ENCODE measurements around the gene MAPK1. TPM values are rescaled to one million over a fixed set of nuclear protein-coding genes. Genes with fewer than 3 reads are reported as not detected.

The MAPK1 gene
- total RNA-seq, 1 experiment from 2014 or later, result 139 TPM

GRCh38 chr22:21904250-21904789 is 36.9 kb upstream of the MAPK1 start:
- intact Hi-C loops (cut with micrococcal nuclease; ENCODE audit: unreplicated experiment), result no loop called here
- no peaks in the 10 kb centered on the region for H3K9me3 ChIP-seq (ENCODE audit: low read depth, low read length, poor library complexity, severe bottlenecking)
- DNase-seq (ENCODE audit: low spot score), result no peak
- no peak for TF ChIP-seq EZH2 (IDR thresholded peaks at IDR 0.05; ENCODE audit: borderline replicate concordance, low read depth, low read length, poor library complexity, severe bottlenecking)
- TF ChIP-seq CTCF (conservative IDR thresholded peaks at IDR 0.05; ENCODE audit: low read depth, low read length), result no peak
- H3K27me3 ChIP-seq (replicated peaks; ENCODE audit: insufficient read depth, low read depth, low read length, poor library complexity), result no peaks in the 10 kb centered on the region
- no peaks in the 10 kb centered on the region for H3K36me3 ChIP-seq (ENCODE audit: insufficient read depth, low read length, poor library complexity, severe bottlenecking)
- no peaks in the 10 kb centered on the region for H3K4me1 ChIP-seq (ENCODE audit: insufficient read depth, low read length, poor library complexity, severe bottlenecking)
- no TSS peak for BruUV-seq (replicated peaks)
- H3K27ac ChIP-seq (ENCODE audit: low read depth, low read length, poor library complexity, severe bottlenecking), result no peak overlapping the region
- ChIA-PET CTCF (no interaction called here), POLR2A (ENCODE audit: low non-redundant PET) (no interaction called here)
- H3K4me3 ChIP-seq (ENCODE audit: low read depth, low read length, poor library complexity, severe bottlenecking), result no peak overlapping the region

- no peak overlapping the region for H3K27ac ChIP-seq (ENCODE audit: low read depth, low read length, poor library complexity, severe bottlenecking)
- no peaks in the 10 kb centered on the region for H3K36me3 ChIP-seq (ENCODE audit: insufficient read depth, low read length, poor library complexity, severe bottlenecking)
- ChIA-PET CTCF (no interaction called here), POLR2A (ENCODE audit: low non-redundant PET) (no interaction called here)
- H3K9me3 ChIP-seq (ENCODE audit: low read depth, low read length, poor library complexity, severe bottlenecking), result no peaks in the 10 kb centered on the region
- TF ChIP-seq CTCF (conservative IDR thresholded peaks at IDR 0.05; ENCODE audit: low read depth, low read length), result no peak
- TF ChIP-seq EZH2 (IDR thresholded peaks at IDR 0.05; ENCODE audit: borderline replicate concordance, low read depth, low read length, poor library complexity, severe bottlenecking), result no peak
- H3K4me3 ChIP-seq (ENCODE audit: low read depth, low read length, poor library complexity, severe bottlenecking), result no peak overlapping the region
- intact Hi-C loops (cut with micrococcal nuclease; ENCODE audit: unreplicated experiment), result no loop called here
- BruUV-seq (replicated peaks), result no TSS peak
- no peaks in the 10 kb centered on the region for H3K27me3 ChIP-seq (replicated peaks; ENCODE audit: insufficient read depth, low read depth, low read length, poor library complexity)
- DNase-seq (ENCODE audit: low spot score), result no peak
- H3K4me1 ChIP-seq (ENCODE audit: insufficient read depth, low read length, poor library complexity, severe bottlenecking), result no peaks in the 10 kb centered on the region
Observed at GRCh38 chr22:21903283-21903682, 35.8 kb upstream of the MAPK1 start.

- Histone ChIP-seq H3K27me3 (replicated peaks; ENCODE audit: insufficient read depth, low read depth, low read length, poor library complexity) (no peaks in the 10 kb centered on the region), H3K36me3 (ENCODE audit: insufficient read depth, low read length, poor library complexity, severe bottlenecking) (no peaks in the 10 kb centered on the region), H3K27ac (ENCODE audit: low read depth, low read length, poor library complexity, severe bottlenecking) (no peak overlapping the region), H3K9me3 (ENCODE audit: low read depth, low read length, poor library complexity, severe bottlenecking) (no peaks in the 10 kb centered on the region), H3K4me3 (ENCODE audit: low read depth, low read length, poor library complexity, severe bottlenecking) (no peak overlapping the region), H3K4me1 (ENCODE audit: insufficient read depth, low read length, poor library complexity, severe bottlenecking) (no peaks in the 10 kb centered on the region)
- DNase-seq (ENCODE audit: low spot score), result no peak
- CTCF ChIA-PET, result no interaction called here
- intact Hi-C loops (cut with micrococcal nuclease; ENCODE audit: unreplicated experiment), result no loop called here
- POLR2A ChIA-PET (ENCODE audit: low non-redundant PET), result interaction anchor here (0.6 kb wide), 1 partner anchor 10 kb away, joined by 4 read pairs; no protein-coding TSS in a partner anchor
- BruUV-seq (replicated peaks), result no TSS peak
- no peak for TF ChIP-seq EZH2 (IDR thresholded peaks at IDR 0.05; ENCODE audit: borderline replicate concordance, low read depth, low read length, poor library complexity, severe bottlenecking)
- no peak for TF ChIP-seq CTCF (conservative IDR thresholded peaks at IDR 0.05; ENCODE audit: low read depth, low read length)
Observed at GRCh38 chr22:21902296-21903087, 35.0 kb upstream of the MAPK1 start.
